NCI-H748 treated with DMSO at 0.1 percent for 48 hours (cell line): Measurements from ENCODE around the gene DIS3L2.

Source experiments
- DNase-seq: peaks from one replicate; lab custom pipeline; 2025; lab: John Stamatoyannopoulos, UW

The DIS3L2 gene

GRCh38 chr2:232228971-232229894, 267.7 kb downstream of the DIS3L2 start:
- no peak for DNase-seq

GRCh38 chr2:232229911-232230310, 268.4 kb downstream of the DIS3L2 start:
- no peak for DNase-seq

- no peak for DNase-seq
Observed at GRCh38 chr2:232230560-232230959, 269.0 kb downstream of the DIS3L2 start.

GRCh38 chr2:232231554-232231953, 270.0 kb downstream of the DIS3L2 start:
- DNase-seq: no peak

- DNase-seq: no peak
Observed at GRCh38 chr2:232232915-232233314, 271.4 kb downstream of the DIS3L2 start.

- no peak for DNase-seq
Observed at GRCh38 chr2:232234922-232235615, 273.6 kb downstream of the DIS3L2 start.

- no peak for DNase-seq
Observed at GRCh38 chr2:232235716-232236115, 274.2 kb downstream of the DIS3L2 start.

- no peak for DNase-seq
Observed at GRCh38 chr2:232236200-232236599, 274.7 kb downstream of the DIS3L2 start.

- DNase-seq: no peak
Observed at GRCh38 chr2:232237464-232237863, 276.0 kb downstream of the DIS3L2 start.

- DNase-seq: no peak
Observed at GRCh38 chr2:232238108-232238507, 276.6 kb downstream of the DIS3L2 start.

- no peak for DNase-seq
Observed at GRCh38 chr2:232238596-232238995, 277.1 kb downstream of the DIS3L2 start.

- DNase-seq: no peak
Observed at GRCh38 chr2:232239951-232240681, 278.6 kb downstream of the DIS3L2 start.

GRCh38 chr2:232240906-232241305, 279.4 kb downstream of the DIS3L2 start:
- no peak for DNase-seq

GRCh38 chr2:232242316-232242715, 280.8 kb downstream of the DIS3L2 start:
- no peak for DNase-seq

- no peak for DNase-seq
Observed at GRCh38 chr2:232245111-232245510, 283.6 kb downstream of the DIS3L2 start.

- no peak for DNase-seq
Observed at GRCh38 chr2:232246245-232246644, 284.7 kb downstream of the DIS3L2 start.

- DNase-seq: no peak
Observed at GRCh38 chr2:232249096-232249495, 287.6 kb downstream of the DIS3L2 start.

GRCh38 chr2:232250246-232251175, 289.0 kb downstream of the DIS3L2 start:
- DNase-seq: no peak

GRCh38 chr2:232255033-232255432, 293.5 kb downstream of the DIS3L2 start:
- DNase-seq: no peak

GRCh38 chr2:232260075-232260474, 298.6 kb downstream of the DIS3L2 start:
- DNase-seq: no peak

GRCh38 chr2:232261776-232262175, 300.3 kb downstream of the DIS3L2 start:
- no peak for DNase-seq
